ENCODE measurements around the gene PRELP.

- no peak for TF ChIP-seq EZH2phosphoT487 (IDR thresholded peaks at IDR 0.05; ENCODE audit: borderline replicate concordance, low read length)
- TF ChIP-seq, protein P1, sequence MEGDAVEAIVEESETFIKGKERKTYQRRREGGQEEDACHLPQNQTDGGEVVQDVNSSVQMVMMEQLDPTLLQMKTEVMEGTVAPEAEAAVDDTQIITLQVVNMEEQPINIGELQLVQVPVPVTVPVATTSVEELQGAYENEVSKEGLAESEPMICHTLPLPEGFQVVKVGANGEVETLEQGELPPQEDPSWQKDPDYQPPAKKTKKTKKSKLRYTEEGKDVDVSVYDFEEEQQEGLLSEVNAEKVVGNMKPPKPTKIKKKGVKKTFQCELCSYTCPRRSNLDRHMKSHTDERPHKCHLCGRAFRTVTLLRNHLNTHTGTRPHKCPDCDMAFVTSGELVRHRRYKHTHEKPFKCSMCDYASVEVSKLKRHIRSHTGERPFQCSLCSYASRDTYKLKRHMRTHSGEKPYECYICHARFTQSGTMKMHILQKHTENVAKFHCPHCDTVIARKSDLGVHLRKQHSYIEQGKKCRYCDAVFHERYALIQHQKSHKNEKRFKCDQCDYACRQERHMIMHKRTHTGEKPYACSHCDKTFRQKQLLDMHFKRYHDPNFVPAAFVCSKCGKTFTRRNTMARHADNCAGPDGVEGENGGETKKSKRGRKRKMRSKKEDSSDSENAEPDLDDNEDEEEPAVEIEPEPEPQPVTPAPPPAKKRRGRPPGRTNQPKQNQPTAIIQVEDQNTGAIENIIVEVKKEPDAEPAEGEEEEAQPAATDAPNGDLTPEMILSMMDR (conservative IDR thresholded peaks at IDR 0.05; ENCODE audit: low read depth, low read length) = no peak
Measured at GRCh38 chr1:203508463-203509073, 33.0 kb downstream of the PRELP start.
